T47D (cell line): ENCODE data around the gene SRSF4.
A peak's percentile ranks its signal among the peaks of the same experiment; 100 is the strongest.

Experiments used
- DNase-seq, 2 experiments: peaks; one replicate each; pipeline versions ENCODE4 v3.0.0 to v3.0.0-alpha.2; 2011 to 2012; ENCODE audit warnings: low read depth in 1 of 2, low spot score in 1 of 2
- JUND ChIP-seq: IDR thresholded peaks from 2 replicates; pipeline ENCODE4 v1.6.1; 2012; ENCODE audit warnings: low read depth
- in situ Hi-C: cut with HindIII; loops from 2 replicates; pipeline ENCODE4 v1.10.0; 2016; ENCODE audit warnings: low sequenced_read_pairs, low pct_unique_long_range_greater_than_20kb

The SRSF4 gene

DNA sequence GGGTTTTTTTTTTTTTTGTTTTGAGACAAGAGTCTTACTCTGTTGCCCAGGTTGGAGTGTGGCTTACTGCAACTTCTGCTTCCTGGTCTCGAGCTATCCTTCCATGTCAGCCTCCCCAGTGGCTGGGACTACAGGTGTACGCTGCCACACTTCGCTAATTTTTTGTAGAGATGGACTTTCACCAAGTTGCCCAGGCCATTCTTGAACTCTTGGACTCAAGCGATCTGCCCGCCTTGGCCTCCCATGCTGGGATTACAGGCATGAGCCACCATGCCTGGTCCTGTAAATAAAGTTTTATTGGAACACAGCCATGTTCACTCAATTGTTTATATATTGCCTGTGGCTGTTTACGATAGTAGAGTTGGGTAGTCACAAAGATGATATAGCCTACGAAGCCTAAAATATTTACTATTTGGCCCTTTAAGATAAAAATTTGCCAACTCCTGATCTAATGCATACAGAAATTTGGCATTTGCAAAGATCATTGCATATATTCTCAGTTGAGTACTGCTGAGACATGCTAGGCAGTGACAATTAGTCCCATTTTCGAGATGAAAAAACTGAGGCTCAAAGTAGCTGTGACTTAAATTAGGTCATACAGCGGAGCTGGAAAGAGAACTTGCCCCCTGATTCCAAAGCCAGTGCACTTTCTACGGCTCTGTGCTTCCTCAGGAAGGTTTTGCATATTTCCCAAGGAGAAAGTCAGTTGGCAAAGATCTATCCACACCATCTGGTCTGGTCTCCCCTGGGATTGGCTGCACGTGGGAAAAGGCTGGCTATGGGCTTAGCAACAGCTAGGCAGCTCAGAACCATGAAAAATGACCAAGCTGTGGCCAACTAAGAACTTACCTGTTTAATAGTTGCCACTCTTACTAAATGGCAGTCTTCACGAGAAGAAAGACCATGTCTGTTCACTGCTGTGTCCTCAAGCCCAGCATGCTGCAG lies 29.7 kb upstream of the SRSF4 start:
- in situ Hi-C loops, result no loop called here
- DNase-seq, result no peak

DNA sequence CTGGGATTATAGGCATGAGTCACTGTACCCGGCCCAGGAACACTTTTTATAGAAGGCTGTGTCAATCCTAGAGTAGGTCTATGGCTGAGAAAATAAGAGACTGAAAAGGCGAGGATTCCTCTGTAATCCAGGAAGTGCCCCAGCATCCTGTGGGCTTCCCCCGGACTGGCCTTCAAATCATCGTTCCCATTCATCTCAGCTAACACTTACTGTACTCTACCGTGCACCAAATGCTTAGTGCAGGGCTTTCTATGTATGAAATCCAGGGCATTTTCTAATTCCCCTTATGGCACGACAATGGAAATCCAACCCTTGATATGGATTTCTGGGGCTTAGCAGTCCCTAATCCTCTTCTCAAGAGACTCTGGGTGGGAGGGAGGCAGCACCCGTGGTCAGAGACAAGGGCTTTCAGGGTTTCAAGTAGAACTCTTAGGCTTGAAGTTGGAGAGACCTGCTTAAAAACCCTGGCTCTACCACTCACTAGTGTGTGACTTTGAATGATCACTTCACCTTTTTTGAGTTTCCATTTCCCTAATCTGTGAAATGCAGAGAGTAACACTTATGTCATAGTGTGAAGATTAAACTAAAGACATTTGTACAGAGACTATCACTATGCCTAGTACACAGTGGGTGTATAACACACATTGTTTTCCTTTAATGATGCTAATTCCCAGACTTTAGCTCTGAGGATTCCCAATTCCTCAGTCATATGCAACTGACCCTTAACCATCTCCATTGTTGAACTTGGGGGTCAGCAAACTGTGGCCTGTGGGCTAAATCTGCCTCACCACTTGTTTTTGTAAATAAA lies 28.8 kb upstream of the SRSF4 start:
- no peak for DNase-seq
- in situ Hi-C loops, result no loop called here
- no peak for TF ChIP-seq JUND

More for the DNA sequence above, 29.7 kb upstream of the SRSF4 start:
- TF ChIP-seq JUND, result no peak

GRCh38 chr1:29209173-29209572 lies 27.5 kb upstream of the SRSF4 start:
- TF ChIP-seq JUND, result no peak
- DNase-seq, result no peak
- in situ Hi-C loops, result no loop called here

DNA sequence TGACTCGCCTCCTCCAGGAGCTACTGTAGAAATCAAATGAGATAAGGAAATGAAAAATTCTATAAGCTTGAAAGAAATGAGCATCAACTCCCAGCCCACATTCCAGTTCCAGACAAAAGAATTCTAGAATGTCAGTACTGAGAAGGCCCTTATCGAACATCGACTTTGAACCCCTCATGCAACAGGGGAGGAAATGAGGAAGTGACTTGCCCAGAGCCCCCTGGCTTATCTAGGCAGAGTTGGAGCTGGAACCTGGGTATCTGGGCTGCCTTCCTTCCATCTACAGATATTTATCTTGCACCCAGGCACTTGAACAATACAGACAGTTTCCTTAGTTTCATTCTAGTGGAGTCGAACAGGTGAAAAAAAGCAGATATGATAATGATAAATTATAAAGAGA lies 26.7 kb upstream of the SRSF4 start:
- TF ChIP-seq JUND, result no peak
- no peak for DNase-seq
- in situ Hi-C loops, result no loop called here

- in situ Hi-C loops, result no loop called here
- peak; percentile 95 for TF ChIP-seq JUND
- peak; percentile 70 to 96 for DNase-seq
Measured at GRCh38 chr1:29202584-29203340, 21.1 kb upstream of the SRSF4 start.

DNA sequence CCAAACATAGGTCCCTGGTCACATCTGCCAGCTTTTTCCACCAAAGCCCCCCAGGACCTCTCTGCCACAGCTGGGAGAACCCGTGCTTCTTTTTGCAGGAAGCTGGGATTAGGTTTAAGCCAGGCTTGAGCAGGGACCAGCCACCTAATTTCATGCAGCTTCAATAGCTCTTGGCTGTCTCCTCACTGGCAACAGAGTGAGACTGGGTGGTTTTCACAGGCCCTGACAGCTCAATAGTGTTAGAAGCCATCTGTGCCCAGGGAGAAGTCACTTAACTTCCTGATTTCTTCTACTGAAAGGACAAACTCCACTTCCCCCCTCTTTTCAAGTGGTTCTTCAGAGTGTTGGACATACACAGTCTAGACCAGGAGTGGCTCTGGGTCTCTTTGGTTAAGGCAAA lies 20.4 kb upstream of the SRSF4 start:
- DNase-seq, result no peak
- in situ Hi-C loops, result no loop called here

GRCh38 chr1:29201595-29202051 lies 19.9 kb upstream of the SRSF4 start:
- in situ Hi-C loops, result no loop called here
- no peak for TF ChIP-seq JUND
- no peak for DNase-seq

More for the DNA sequence above, 20.4 kb upstream of the SRSF4 start:
- TF ChIP-seq JUND, result no peak

- in situ Hi-C loops, result no loop called here
- DNase-seq, result no peak
- no peak for TF ChIP-seq JUND
Measured at GRCh38 chr1:29200906-29201594, 19.4 kb upstream of the SRSF4 start.

GRCh38 chr1:29197993-29198392 lies 16.3 kb upstream of the SRSF4 start:
- no peak for DNase-seq
- TF ChIP-seq JUND, result no peak
- in situ Hi-C loops, result no loop called here

GRCh38 chr1:29197590-29197924 lies 15.9 kb upstream of the SRSF4 start:
- in situ Hi-C loops, result no loop called here
- peak; percentile 19 to 65 for DNase-seq
- TF ChIP-seq JUND, result no peak

- DNase-seq, result no peak
- no peak for TF ChIP-seq JUND
- in situ Hi-C loops, result no loop called here
Measured at GRCh38 chr1:29196863-29197589, 15.3 kb upstream of the SRSF4 start.

GRCh38 chr1:29195881-29196291 lies 14.2 kb upstream of the SRSF4 start:
- DNase-seq, result no peak
- in situ Hi-C loops, result no loop called here
- no peak for TF ChIP-seq JUND
